ENCODE data around the gene PAPPA.

The PAPPA gene

DNA sequence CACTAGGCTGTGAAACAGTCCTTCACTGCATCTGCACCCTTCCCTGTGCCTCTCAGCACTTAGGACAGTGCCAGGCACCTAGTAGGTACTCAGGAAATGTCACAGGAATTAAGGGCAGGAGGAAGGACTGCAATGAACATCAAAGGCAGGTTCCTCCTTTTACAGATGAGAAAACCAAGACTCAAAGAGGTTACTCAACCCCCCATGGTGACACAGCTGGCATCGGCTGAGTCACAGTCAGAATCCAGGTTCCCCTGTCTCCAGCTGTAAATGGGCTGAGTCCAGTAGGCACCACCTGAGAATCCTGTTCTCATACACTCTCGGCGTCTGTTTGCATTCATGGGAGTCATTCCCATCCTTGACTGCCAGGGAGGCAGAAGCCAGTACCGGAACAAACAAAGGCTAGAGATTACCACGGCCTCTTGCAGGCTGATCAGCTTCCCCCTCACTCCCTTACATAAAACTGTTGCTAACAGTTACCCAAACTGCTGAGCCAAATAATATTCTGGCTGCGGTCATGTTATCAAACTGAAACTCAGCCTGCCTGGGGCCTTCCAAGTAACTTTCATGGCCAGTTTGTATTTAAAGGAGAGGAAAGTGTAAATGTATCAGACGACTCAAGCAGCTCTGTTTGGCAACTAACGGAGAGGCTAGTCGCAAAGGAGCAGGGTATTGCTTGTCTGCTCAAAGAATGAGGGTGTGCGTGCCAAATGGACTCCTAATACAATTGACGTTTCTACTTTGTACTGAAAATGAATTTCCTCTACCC is 201.7 kb downstream of the PAPPA start:
- Histone ChIP-seq H3K36me3 (replicated peaks; ENCODE audit: low read depth, low read length) (no peaks in the 10 kb centered on the region), H3K4me3 (ENCODE audit: low read length) (no peak overlapping the region), H3K4me2 (ENCODE audit: low read length) (no peak overlapping the region), H3K9me3 (ENCODE audit: insufficient read depth, low read length) (no peaks in the 10 kb centered on the region), H3K27ac (ENCODE audit: low read length) (no peak overlapping the region), H4K20me1 (ENCODE audit: insufficient read depth, low read length) (no peaks in the 10 kb centered on the region), H3K27me3 (ENCODE audit: low read depth, low read length) (peaks cover 13% of the 10 kb centered on the region; the same call in 1 of the 2 replicates), H3K79me2 (ENCODE audit: low read length) (no peaks in the 10 kb centered on the region), H2AFZ (ENCODE audit: low read depth, low read length) (no peak overlapping the region), H3K9ac (ENCODE audit: low read length) (no peak overlapping the region), H3K4me1 (ENCODE audit: low read length) (peaks cover 12% of the 10 kb centered on the region)
- TF ChIP-seq, protein P1, sequence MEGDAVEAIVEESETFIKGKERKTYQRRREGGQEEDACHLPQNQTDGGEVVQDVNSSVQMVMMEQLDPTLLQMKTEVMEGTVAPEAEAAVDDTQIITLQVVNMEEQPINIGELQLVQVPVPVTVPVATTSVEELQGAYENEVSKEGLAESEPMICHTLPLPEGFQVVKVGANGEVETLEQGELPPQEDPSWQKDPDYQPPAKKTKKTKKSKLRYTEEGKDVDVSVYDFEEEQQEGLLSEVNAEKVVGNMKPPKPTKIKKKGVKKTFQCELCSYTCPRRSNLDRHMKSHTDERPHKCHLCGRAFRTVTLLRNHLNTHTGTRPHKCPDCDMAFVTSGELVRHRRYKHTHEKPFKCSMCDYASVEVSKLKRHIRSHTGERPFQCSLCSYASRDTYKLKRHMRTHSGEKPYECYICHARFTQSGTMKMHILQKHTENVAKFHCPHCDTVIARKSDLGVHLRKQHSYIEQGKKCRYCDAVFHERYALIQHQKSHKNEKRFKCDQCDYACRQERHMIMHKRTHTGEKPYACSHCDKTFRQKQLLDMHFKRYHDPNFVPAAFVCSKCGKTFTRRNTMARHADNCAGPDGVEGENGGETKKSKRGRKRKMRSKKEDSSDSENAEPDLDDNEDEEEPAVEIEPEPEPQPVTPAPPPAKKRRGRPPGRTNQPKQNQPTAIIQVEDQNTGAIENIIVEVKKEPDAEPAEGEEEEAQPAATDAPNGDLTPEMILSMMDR (IDR thresholded peaks at IDR 0.05; ENCODE audit: low read depth, low read length) = no peak
- no peak for TF ChIP-seq EZH2phosphoT487 (IDR thresholded peaks at IDR 0.05; ENCODE audit: low read depth)

DNA sequence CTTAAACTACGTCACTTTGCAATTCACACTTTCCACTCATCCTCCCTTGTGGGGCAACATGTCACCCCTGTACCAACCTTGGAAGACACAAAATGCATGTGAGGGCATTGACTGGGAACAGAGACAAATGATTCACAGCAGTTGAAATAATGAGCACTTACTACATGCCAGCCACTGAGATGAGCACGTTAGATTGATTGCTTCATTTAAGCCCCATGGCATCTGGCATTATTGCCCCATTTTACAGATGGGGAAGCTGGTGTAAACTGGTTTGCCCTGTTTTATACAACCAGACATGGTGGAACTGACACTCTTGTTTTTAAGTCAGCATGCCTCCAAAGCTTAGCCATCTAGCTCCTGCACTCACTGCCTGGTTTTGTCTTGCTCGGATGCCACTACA is 204.7 kb downstream of the PAPPA start:
- H3K4me1 ChIP-seq (ENCODE audit: low read length) = peaks cover under 1% of the 10 kb centered on the region; the same call in 1 of the 2 replicates
- no peaks in the 10 kb centered on the region for H3K36me3 ChIP-seq (replicated peaks; ENCODE audit: low read depth, low read length)
- no peak overlapping the region for H3K27ac ChIP-seq (ENCODE audit: low read length)
- no peaks in the 10 kb centered on the region for H4K20me1 ChIP-seq (ENCODE audit: insufficient read depth, low read length)
- no peaks in the 10 kb centered on the region for H3K79me2 ChIP-seq (ENCODE audit: low read length)
- H3K27me3 ChIP-seq (ENCODE audit: low read depth, low read length) = 0 out of 2 replicates have a peak, but pooled peaks cover 4% of the 10 kb centered on the region
- no peak for TF ChIP-seq EZH2phosphoT487 (IDR thresholded peaks at IDR 0.05; ENCODE audit: low read depth)
- TF ChIP-seq, protein P1 (IDR thresholded peaks at IDR 0.05; ENCODE audit: low read depth, low read length) = no peak
- H2AFZ ChIP-seq (ENCODE audit: low read depth, low read length) = no peak overlapping the region
- H3K4me2 ChIP-seq (ENCODE audit: low read length) = no peak overlapping the region
- no peak overlapping the region for H3K9ac ChIP-seq (ENCODE audit: low read length)
- no peak overlapping the region for H3K4me3 ChIP-seq (ENCODE audit: low read length)
- no peaks in the 10 kb centered on the region for H3K9me3 ChIP-seq (ENCODE audit: insufficient read depth, low read length)

DNA sequence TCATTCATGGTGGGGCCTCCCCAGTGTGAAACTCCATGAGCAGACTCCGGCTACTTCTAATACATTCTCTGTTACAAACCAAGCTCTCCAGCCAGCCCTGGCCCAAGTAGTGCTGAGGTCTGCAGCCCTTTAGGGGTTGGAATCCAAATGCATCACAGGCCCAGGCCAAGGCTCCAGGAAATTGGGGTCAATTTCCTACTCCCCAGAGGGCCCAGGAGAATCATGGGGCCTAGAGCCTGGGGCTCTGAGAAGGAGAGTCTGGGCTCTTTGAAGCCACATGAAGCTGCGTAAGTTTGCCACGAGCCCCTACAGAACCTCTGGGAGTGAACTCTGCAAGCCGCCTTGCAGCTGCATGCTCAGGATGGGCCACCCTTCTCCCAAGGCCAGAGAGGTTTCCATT is 206.4 kb downstream of the PAPPA start:
- Histone ChIP-seq H3K4me3 (ENCODE audit: low read length) (no peak overlapping the region), H3K9ac (ENCODE audit: low read length) (no peak overlapping the region), H2AFZ (ENCODE audit: low read depth, low read length) (no peak overlapping the region), H3K36me3 (replicated peaks; ENCODE audit: low read depth, low read length) (no peaks in the 10 kb centered on the region), H3K9me3 (ENCODE audit: insufficient read depth, low read length) (no peaks in the 10 kb centered on the region), H3K4me2 (ENCODE audit: low read length) (no peak overlapping the region), H4K20me1 (ENCODE audit: insufficient read depth, low read length) (no peaks in the 10 kb centered on the region), H3K27me3 (ENCODE audit: low read depth, low read length) (no peaks in the 10 kb centered on the region), H3K79me2 (ENCODE audit: low read length) (no peaks in the 10 kb centered on the region), H3K4me1 (ENCODE audit: low read length) (no peaks in the 10 kb centered on the region), H3K27ac (ENCODE audit: low read length) (no peak overlapping the region)
- TF ChIP-seq, protein P1 (IDR thresholded peaks at IDR 0.05; ENCODE audit: low read depth, low read length) = no peak
- TF ChIP-seq EZH2phosphoT487 (IDR thresholded peaks at IDR 0.05; ENCODE audit: low read depth) = no peak

DNA sequence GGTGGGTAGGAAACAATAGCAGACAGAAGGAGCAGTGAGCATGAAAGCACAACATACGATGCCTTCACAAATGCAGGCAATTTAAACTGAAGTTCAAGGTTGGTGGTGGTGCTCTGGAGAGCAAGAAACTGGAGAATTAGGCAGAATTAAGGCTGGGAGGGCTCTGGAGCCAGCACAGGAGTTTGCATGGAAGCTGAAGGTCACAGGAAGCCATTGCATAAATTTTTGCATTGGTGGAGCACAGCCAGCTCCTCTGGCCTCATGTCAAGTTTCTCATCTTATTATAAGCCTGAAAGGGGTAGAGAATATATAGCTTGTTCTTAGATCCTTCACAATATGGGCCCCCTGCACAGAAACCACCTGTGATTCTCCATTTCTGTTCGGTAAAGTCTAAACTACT is 207.4 kb downstream of the PAPPA start:
- no peaks in the 10 kb centered on the region for H3K27me3 ChIP-seq (ENCODE audit: low read depth, low read length)
- no peak overlapping the region for H3K27ac ChIP-seq (ENCODE audit: low read length)
- H3K9me3 ChIP-seq (ENCODE audit: insufficient read depth, low read length) = no peaks in the 10 kb centered on the region
- H2AFZ ChIP-seq (ENCODE audit: low read depth, low read length) = no peak overlapping the region
- TF ChIP-seq, protein P1 (IDR thresholded peaks at IDR 0.05; ENCODE audit: low read depth, low read length) = no peak
- no peak for TF ChIP-seq EZH2phosphoT487 (IDR thresholded peaks at IDR 0.05; ENCODE audit: low read depth)
- H4K20me1 ChIP-seq (ENCODE audit: insufficient read depth, low read length) = no peaks in the 10 kb centered on the region
- H3K9ac ChIP-seq (ENCODE audit: low read length) = no peak overlapping the region
- H3K4me1 ChIP-seq (ENCODE audit: low read length) = no peaks in the 10 kb centered on the region
- H3K79me2 ChIP-seq (ENCODE audit: low read length) = no peaks in the 10 kb centered on the region
- no peaks in the 10 kb centered on the region for H3K36me3 ChIP-seq (replicated peaks; ENCODE audit: low read depth, low read length)
- H3K4me2 ChIP-seq (ENCODE audit: low read length) = no peak overlapping the region
- no peak overlapping the region for H3K4me3 ChIP-seq (ENCODE audit: low read length)
